PFSK-1 (cell line): ENCODE data around the gene FOXJ2.

Experiments used
- REST ChIP-seq, 2 experiments: IDR thresholded peaks; 2 replicates each; pipeline versions ENCODE4 v1.6.1 to v1.8.0; 2011 to 2012; ENCODE audit warnings: low read depth in 2 of 2, low read length in 2 of 2, control low read depth in 1 of 2, inconsistent platforms in 1 of 2, mild to moderate bottlenecking in 1 of 2, moderate library complexity in 1 of 2; ENCODE audit not compliant: insufficient read depth in 1 of 2
- SIN3A ChIP-seq: IDR thresholded peaks from 2 replicates; pipeline ENCODE4 v1.6.1; 2012; ENCODE audit warnings: mild to moderate bottlenecking, low read length, moderate library complexity, borderline replicate concordance; ENCODE audit not compliant: insufficient read depth

DNA sequence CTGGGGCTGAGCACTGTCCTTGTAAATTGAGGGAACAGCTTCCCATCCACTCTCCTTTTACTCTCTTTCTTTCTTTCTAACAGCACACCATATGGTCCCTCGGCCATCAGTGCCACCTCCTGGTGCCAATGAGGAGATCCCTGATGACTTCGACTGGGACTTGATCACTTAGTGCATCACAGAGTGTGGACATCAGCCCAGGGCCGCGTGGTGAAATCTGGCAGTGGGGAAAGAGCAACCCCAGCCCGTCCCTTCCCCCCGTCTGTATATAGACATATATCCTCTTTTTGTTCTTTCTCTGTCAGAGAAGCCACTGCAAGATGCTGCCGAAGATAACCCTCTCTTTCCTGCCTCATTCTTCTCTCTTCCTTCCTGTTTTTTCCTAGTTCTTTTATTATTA lies 20.2 kb downstream of the FOXJ2 start:
- TF ChIP-seq REST (IDR thresholded peaks at IDR 0.05; ENCODE audit: insufficient read depth in 1 of 2, low read depth in 2 of 2, low read length in 2 of 2) (no peak), SIN3A (no peak)
